ENCODE results near the gene MGARP. TPM values are rescaled to one million over a fixed set of nuclear protein-coding genes. Genes with fewer than 3 reads are reported as not detected.
"Not testable (repeated sequence)": the region's sequence is repeated elsewhere in the genome, so short reads cannot be mapped to it uniquely, and the experiment has no call there.

Gene MGARP
- 2.2 and 2.3 TPM in 2 replicates for total RNA-seq (2012; rRNA removed)

DNA sequence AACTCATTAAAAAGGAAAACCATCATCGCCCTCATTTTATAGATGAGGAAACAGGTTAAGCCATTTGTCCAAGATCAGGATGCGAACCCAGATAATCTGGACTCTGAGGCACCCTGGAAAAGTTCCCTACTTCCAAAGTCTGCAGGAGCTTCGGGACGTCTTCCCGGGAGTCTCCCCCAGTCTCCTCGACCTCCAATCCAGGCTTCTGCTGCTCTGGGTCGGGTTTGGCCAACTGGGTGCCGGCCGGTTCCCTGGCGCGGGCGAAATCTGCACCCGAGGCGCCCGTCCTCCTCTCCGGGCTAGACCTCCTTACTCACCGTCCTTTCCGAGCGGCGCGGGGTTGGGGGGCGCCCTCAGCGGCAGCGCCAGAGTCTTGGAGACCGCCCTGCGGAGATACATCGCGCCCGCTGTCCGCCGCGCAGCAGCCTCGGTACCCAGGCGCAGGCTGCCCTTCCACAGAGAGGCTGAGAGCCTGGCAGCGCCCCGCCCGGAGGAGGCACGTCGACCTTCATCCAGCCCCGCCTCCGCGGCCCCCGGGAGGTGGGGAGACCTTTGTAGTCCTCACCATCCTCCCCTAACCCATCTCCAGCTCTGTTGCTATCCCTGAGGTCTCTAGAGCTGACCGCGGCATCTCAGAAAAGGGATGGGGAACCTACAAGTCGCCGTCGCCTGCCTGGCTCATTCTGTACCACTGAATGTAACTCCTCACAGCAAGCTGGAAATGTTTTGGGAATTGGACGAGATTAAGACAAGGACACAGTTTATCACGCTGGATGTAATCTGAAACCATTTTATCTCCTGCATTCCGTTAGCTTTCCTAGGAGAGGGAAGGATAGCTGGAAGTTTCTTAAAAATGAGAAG lies at the start of gene MGARP:
Gene MGARP (minus strand): TSS at position 466 of the 861 bp plus-strand sequence. CDS start 67 bp downstream, at position 399.
- Histone ChIP-seq H3K4me2 (ENCODE audit: low read length) (peak within 1 kb of the TSS; percentile 94), H3K4me3 (ENCODE audit: low read length) (peak within 1 kb of the TSS; percentile 73), H3K4me1 (ENCODE audit: control insufficient read depth, insufficient read depth, low read length) (peaks cover 17% of the 10 kb centered on the region), H3K36me3 (ENCODE audit: insufficient read depth, low read length) (no peaks in the 10 kb centered on the region), H3K9me3 (replicated peaks; ENCODE audit: low read length) (no peaks in the 10 kb centered on the region), H3K27me3 (ENCODE audit: control insufficient read depth, insufficient read depth, low read length) (no peaks in the 10 kb centered on the region), H3K9ac (ENCODE audit: low read depth, low read length) (peak within 1 kb of the TSS; percentile 62)

DNA sequence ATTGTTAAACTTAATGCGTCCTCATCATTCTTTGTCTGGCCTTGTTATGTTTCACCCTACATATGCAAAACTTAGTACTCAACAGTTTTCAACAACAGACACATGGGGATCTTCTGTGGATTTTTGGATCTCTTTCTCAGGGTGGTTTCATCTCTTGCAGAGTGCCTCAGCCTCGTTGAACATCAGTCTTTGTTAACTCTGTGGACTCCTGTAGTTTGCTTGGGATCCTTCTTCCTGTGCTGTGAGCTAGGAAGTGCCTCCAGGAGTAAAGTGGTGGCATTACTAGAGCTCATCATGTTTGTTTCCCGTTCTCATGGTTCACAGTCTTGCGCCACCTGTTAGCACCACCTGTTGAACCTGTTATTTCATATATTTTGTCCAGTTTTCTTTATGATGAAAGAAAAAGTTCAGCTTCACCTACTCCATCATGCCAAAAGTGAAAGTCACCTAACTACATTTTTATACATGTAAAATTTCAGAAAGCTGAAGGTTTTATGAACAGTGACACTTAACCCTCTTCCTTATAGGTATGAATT lies 49.7 kb upstream of the MGARP start:
- peaks cover 5% of the 10 kb centered on the region for H3K4me1 ChIP-seq (ENCODE audit: control insufficient read depth, insufficient read depth, low read length)
- no peaks in the 10 kb centered on the region for H3K27me3 ChIP-seq (ENCODE audit: control insufficient read depth, insufficient read depth, low read length)
- H3K9me3 ChIP-seq (replicated peaks; ENCODE audit: low read length), result no peaks in the 10 kb centered on the region
- H3K9ac ChIP-seq (ENCODE audit: low read depth, low read length), result no peak overlapping the region
- no peak overlapping the region for H3K4me3 ChIP-seq (ENCODE audit: low read length)
- H3K36me3 ChIP-seq (ENCODE audit: insufficient read depth, low read length), result peaks cover 10% of the 10 kb centered on the region
- H3K4me2 ChIP-seq (ENCODE audit: low read length), result no peak overlapping the region

DNA sequence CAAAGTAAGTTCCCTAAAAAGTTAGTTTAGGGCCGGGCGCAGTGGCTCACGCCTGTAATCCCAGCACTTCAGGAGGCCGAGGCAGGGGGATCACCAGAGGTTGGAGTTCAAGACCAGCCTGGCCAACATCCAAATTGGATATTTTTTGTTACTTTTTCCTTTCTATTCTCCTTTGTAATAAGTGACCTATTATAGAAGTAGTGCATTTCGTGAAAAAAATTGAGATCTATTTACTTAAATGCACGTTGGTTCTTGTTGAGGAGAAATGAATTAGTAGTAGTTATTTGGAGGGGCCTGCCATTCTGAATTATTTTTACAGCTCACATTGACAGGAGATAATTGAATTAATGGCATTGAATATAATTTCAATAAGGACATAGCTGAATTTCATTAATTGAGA lies 44.6 kb upstream of the MGARP start:
- no peak overlapping the region for H3K4me2 ChIP-seq (ENCODE audit: low read length)
- H3K36me3 ChIP-seq (ENCODE audit: insufficient read depth, low read length), result peaks cover 7% of the 10 kb centered on the region
- no peaks in the 10 kb centered on the region for H3K27me3 ChIP-seq (ENCODE audit: control insufficient read depth, insufficient read depth, low read length)
- H3K4me1 ChIP-seq (ENCODE audit: control insufficient read depth, insufficient read depth, low read length), result peaks cover 5% of the 10 kb centered on the region
- no peak overlapping the region for H3K4me3 ChIP-seq (ENCODE audit: low read length)
- H3K9me3 ChIP-seq (replicated peaks; ENCODE audit: low read length), result no peaks in the 10 kb centered on the region
- no peak overlapping the region for H3K9ac ChIP-seq (ENCODE audit: low read depth, low read length)

- H3K27me3 ChIP-seq (ENCODE audit: control insufficient read depth, insufficient read depth, low read length); H3K4me2 ChIP-seq (ENCODE audit: low read length); H3K4me3 ChIP-seq (ENCODE audit: low read length); H3K9me3 ChIP-seq (replicated peaks; ENCODE audit: low read length); H3K4me1 ChIP-seq (ENCODE audit: control insufficient read depth, insufficient read depth, low read length); H3K36me3 ChIP-seq (ENCODE audit: insufficient read depth, low read length); H3K9ac ChIP-seq (ENCODE audit: low read depth, low read length): not testable (repeated sequence)
Observed at GRCh38 chr4:139322541-139322940, 42.5 kb upstream of the MGARP start.

GRCh38 chr4:139322070-139322469 lies 42.0 kb upstream of the MGARP start:
- not testable (repeated sequence) for H3K4me2 ChIP-seq (ENCODE audit: low read length); H3K4me3 ChIP-seq (ENCODE audit: low read length); H3K36me3 ChIP-seq (ENCODE audit: insufficient read depth, low read length); H3K9ac ChIP-seq (ENCODE audit: low read depth, low read length); H3K9me3 ChIP-seq (replicated peaks; ENCODE audit: low read length); H3K4me1 ChIP-seq (ENCODE audit: control insufficient read depth, insufficient read depth, low read length); H3K27me3 ChIP-seq (ENCODE audit: control insufficient read depth, insufficient read depth, low read length)

- no peaks in the 10 kb centered on the region for H3K27me3 ChIP-seq (ENCODE audit: control insufficient read depth, insufficient read depth, low read length)
- peaks cover 5% of the 10 kb centered on the region for H3K4me1 ChIP-seq (ENCODE audit: control insufficient read depth, insufficient read depth, low read length)
- H3K36me3 ChIP-seq (ENCODE audit: insufficient read depth, low read length), result no peaks in the 10 kb centered on the region
- H3K9ac ChIP-seq (ENCODE audit: low read depth, low read length), result no peak overlapping the region
- no peak overlapping the region for H3K4me3 ChIP-seq (ENCODE audit: low read length)
- H3K4me2 ChIP-seq (ENCODE audit: low read length), result no peak overlapping the region
- H3K9me3 ChIP-seq (replicated peaks; ENCODE audit: low read length), result no peaks in the 10 kb centered on the region
Observed at GRCh38 chr4:139319571-139319970, 39.5 kb upstream of the MGARP start.

GRCh38 chr4:139317635-139318034 lies 37.6 kb upstream of the MGARP start:
- H3K27me3 ChIP-seq (ENCODE audit: control insufficient read depth, insufficient read depth, low read length), result no peaks in the 10 kb centered on the region
- H3K36me3 ChIP-seq (ENCODE audit: insufficient read depth, low read length), result no peaks in the 10 kb centered on the region
- H3K9me3 ChIP-seq (replicated peaks; ENCODE audit: low read length), result no peaks in the 10 kb centered on the region
- H3K4me2 ChIP-seq (ENCODE audit: low read length), result no peak overlapping the region
- no peak overlapping the region for H3K4me3 ChIP-seq (ENCODE audit: low read length)
- H3K4me1 ChIP-seq (ENCODE audit: control insufficient read depth, insufficient read depth, low read length), result peaks cover 3% of the 10 kb centered on the region
- no peak overlapping the region for H3K9ac ChIP-seq (ENCODE audit: low read depth, low read length)

DNA sequence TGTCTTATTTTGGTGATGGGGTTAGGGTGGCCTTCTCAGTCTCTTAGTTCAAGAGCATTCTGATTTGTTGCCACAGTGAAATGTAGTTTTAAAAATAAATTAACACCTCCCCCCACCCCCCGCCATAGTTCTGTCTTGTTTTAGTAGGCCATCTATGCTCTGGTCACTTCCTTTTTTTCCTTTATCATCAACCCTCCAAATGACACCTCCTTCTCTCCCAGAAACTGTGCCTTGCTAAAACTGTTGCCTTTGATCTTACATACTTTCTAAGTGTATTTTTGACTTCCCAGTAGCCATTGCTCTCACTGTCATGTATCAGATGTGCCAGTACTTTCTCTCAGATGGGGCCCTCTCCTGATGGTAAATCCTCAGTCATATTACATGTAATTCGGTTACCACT lies 36.7 kb upstream of the MGARP start:
- no peaks in the 10 kb centered on the region for H3K9me3 ChIP-seq (replicated peaks; ENCODE audit: low read length)
- peaks cover 3% of the 10 kb centered on the region for H3K4me1 ChIP-seq (ENCODE audit: control insufficient read depth, insufficient read depth, low read length)
- H3K4me2 ChIP-seq (ENCODE audit: low read length), result no peak overlapping the region
- no peaks in the 10 kb centered on the region for H3K36me3 ChIP-seq (ENCODE audit: insufficient read depth, low read length)
- H3K27me3 ChIP-seq (ENCODE audit: control insufficient read depth, insufficient read depth, low read length), result no peaks in the 10 kb centered on the region
- no peak overlapping the region for H3K9ac ChIP-seq (ENCODE audit: low read depth, low read length)
- H3K4me3 ChIP-seq (ENCODE audit: low read length), result no peak overlapping the region

- H3K36me3 ChIP-seq (ENCODE audit: insufficient read depth, low read length), result no peaks in the 10 kb centered on the region
Observed at GRCh38 chr4:139315221-139315675, 35.2 kb upstream of the MGARP start.

GRCh38 chr4:139314047-139314800 lies 34.2 kb upstream of the MGARP start:
- Histone ChIP-seq H3K4me3 (ENCODE audit: low read length) (no peak overlapping the region), H3K4me2 (ENCODE audit: low read length) (no peak overlapping the region), H3K36me3 (ENCODE audit: insufficient read depth, low read length) (no peaks in the 10 kb centered on the region), H3K9me3 (replicated peaks; ENCODE audit: low read length) (no peaks in the 10 kb centered on the region), H3K9ac (ENCODE audit: low read depth, low read length) (no peak overlapping the region), H3K27me3 (ENCODE audit: control insufficient read depth, insufficient read depth, low read length) (no peaks in the 10 kb centered on the region), H3K4me1 (ENCODE audit: control insufficient read depth, insufficient read depth, low read length) (peaks cover 3% of the 10 kb centered on the region)

More at GRCh38 chr4:139315221-139315675, 35.2 kb upstream of the MGARP start:
- Histone ChIP-seq H3K9me3 (replicated peaks; ENCODE audit: low read length) (no peaks in the 10 kb centered on the region), H3K4me2 (ENCODE audit: low read length) (no peak overlapping the region), H3K9ac (ENCODE audit: low read depth, low read length) (no peak overlapping the region), H3K4me1 (ENCODE audit: control insufficient read depth, insufficient read depth, low read length) (peaks cover 3% of the 10 kb centered on the region), H3K4me3 (ENCODE audit: low read length) (no peak overlapping the region), H3K27me3 (ENCODE audit: control insufficient read depth, insufficient read depth, low read length) (no peaks in the 10 kb centered on the region)

- H3K4me2 ChIP-seq (ENCODE audit: low read length); H3K4me1 ChIP-seq (ENCODE audit: control insufficient read depth, insufficient read depth, low read length); H3K27me3 ChIP-seq (ENCODE audit: control insufficient read depth, insufficient read depth, low read length); H3K9ac ChIP-seq (ENCODE audit: low read depth, low read length); H3K4me3 ChIP-seq (ENCODE audit: low read length); H3K36me3 ChIP-seq (ENCODE audit: insufficient read depth, low read length); H3K9me3 ChIP-seq (replicated peaks; ENCODE audit: low read length): not testable (repeated sequence)
Observed at GRCh38 chr4:139313414-139313813, 33.4 kb upstream of the MGARP start.
